MCF 10A (cell line): ENCODE measurements around the gene MYO18B. TPM values are rescaled to one million over a fixed set of nuclear protein-coding genes. Genes with fewer than 3 reads are reported as not detected.

Source experiments
- BruUV-seq: library from RNA; stranded (reverse); fragments of 400-500 nt; replicated peaks from 2 replicates; lab custom pipeline; 2021; lab: Mats Ljungman, UMichigan
- CTCF ChIA-PET: fragments of 300-600 bp; sonication (Branson Sonifier 250); formaldehyde crosslinking; extraction: SDS; loops from one replicate; lab custom pipeline; 2021; ENCODE audit warnings: antibody characterized with exemption, inconsistent platforms; lab: Yijun Ruan, JAX
- POLR2A ChIA-PET: fragments of 300-600, 350-650 bp; sonication (Branson Sonifier 250); formaldehyde crosslinking; extraction: SDS; loops from one replicate; lab custom pipeline; 2020; ENCODE audit warnings: antibody characterized with exemption, inconsistent platforms; lab: Yijun Ruan, JAX
- DNase-seq: peaks from one replicate; pipeline ENCODE4 v3.0.0-alpha.2; 2018; ENCODE audit not compliant: unreplicated experiment
- H3K27ac Mint-ChIP-seq: one replicate; pipeline ENCODE4 v1.8.0; 2022; ENCODE audit warnings: mild to moderate bottlenecking, low read depth, mixed read lengths; ENCODE audit not compliant: unreplicated experiment
- H3K27me3 Mint-ChIP-seq: one replicate; pipeline ENCODE4 v1.8.0; 2022; ENCODE audit warnings: mixed read lengths; ENCODE audit not compliant: insufficient read depth, unreplicated experiment
- H3K36me3 Mint-ChIP-seq: one replicate; pipeline ENCODE4 v1.8.0; 2022; ENCODE audit warnings: mild to moderate bottlenecking, moderate library complexity, mixed read lengths; ENCODE audit not compliant: insufficient read depth, unreplicated experiment
- H3K4me1 Mint-ChIP-seq: one replicate; pipeline ENCODE4 v1.8.0; 2022; ENCODE audit warnings: mixed read lengths; ENCODE audit not compliant: insufficient read depth, unreplicated experiment
- H3K4me3 Mint-ChIP-seq: one replicate; pipeline ENCODE4 v1.8.0; 2022; ENCODE audit warnings: mild to moderate bottlenecking, moderate library complexity, mixed read lengths; ENCODE audit not compliant: unreplicated experiment
- H3K9me3 Mint-ChIP-seq: one replicate; pipeline ENCODE4 v1.8.0; 2022; ENCODE audit warnings: mixed read lengths; ENCODE audit not compliant: unreplicated experiment
- CTCF ChIP-seq: fragments of 200-600 bp; IDR thresholded peaks from one replicate; pipeline ENCODE4 v1.8.0; 2022; ENCODE audit warnings: antibody characterized with exemption, mild to moderate bottlenecking; ENCODE audit not compliant: unreplicated experiment
- intact Hi-C: fragments of 100-400 bp; cut with micrococcal nuclease; formaldehyde crosslinking; loops from 2 replicates; pipeline ENCODE4 v1.14.1; 2022
- total RNA-seq: library from RNA; stranded (reverse); gene quantifications from 2 replicates; pipeline ENCODE4 v1.2.3, GENCODE V29; 2022

The MYO18B gene
- total RNA-seq, 1 experiment from 2014 or later = 0.07 TPM

GRCh38 chr22:25848954-25849353, 107.0 kb downstream of the MYO18B start:
- BruUV-seq = no TSS peak
- DNase-seq = no peak
- H3K9me3 Mint-ChIP-seq = no peaks in the 10 kb centered on the region
- ChIA-PET POLR2A (no interaction called here), CTCF (no interaction called here)
- intact Hi-C loops = no loop called here
- H3K27me3 Mint-ChIP-seq = no peaks in the 10 kb centered on the region
- H3K4me1 Mint-ChIP-seq = no peaks in the 10 kb centered on the region
- H3K4me3 Mint-ChIP-seq = no peak overlapping the region
- no peaks in the 10 kb centered on the region for H3K36me3 Mint-ChIP-seq
- H3K27ac Mint-ChIP-seq = no peak overlapping the region
- no peak for TF ChIP-seq CTCF

GRCh38 chr22:25849522-25849921, 107.5 kb downstream of the MYO18B start:
- intact Hi-C loops = no loop called here

GRCh38 chr22:25852223-25852622, 110.2 kb downstream of the MYO18B start:
- no peak for DNase-seq
- no TSS peak for BruUV-seq
- Mint-ChIP-seq H3K27me3 (peaks cover 13% of the 10 kb centered on the region), H3K4me1 (no peaks in the 10 kb centered on the region), H3K36me3 (no peaks in the 10 kb centered on the region), H3K4me3 (no peak overlapping the region), H3K27ac (no peak overlapping the region), H3K9me3 (no peaks in the 10 kb centered on the region)
- ChIA-PET POLR2A (no interaction called here), CTCF (interaction anchor here (0.9 to 1.2 kb wide), 2 partner anchors 12 to 615 kb away, joined by 3 read pairs; no protein-coding TSS in a partner anchor)
- no peak for TF ChIP-seq CTCF
- intact Hi-C loops = no loop called here

More at GRCh38 chr22:25849522-25849921, 107.5 kb downstream of the MYO18B start:
- no peak for TF ChIP-seq CTCF
- POLR2A ChIA-PET = no interaction called here
- DNase-seq = no peak
- H3K4me3 Mint-ChIP-seq = no peak overlapping the region
- BruUV-seq = no TSS peak
- CTCF ChIA-PET = no interaction called here
- H3K9me3 Mint-ChIP-seq = no peaks in the 10 kb centered on the region
- H3K27me3 Mint-ChIP-seq = no peaks in the 10 kb centered on the region
- no peaks in the 10 kb centered on the region for H3K36me3 Mint-ChIP-seq
- no peak overlapping the region for H3K27ac Mint-ChIP-seq
- no peaks in the 10 kb centered on the region for H3K4me1 Mint-ChIP-seq

GRCh38 chr22:25853078-25853477, 111.1 kb downstream of the MYO18B start:
- BruUV-seq = no TSS peak
- no peaks in the 10 kb centered on the region for H3K36me3 Mint-ChIP-seq
- ChIA-PET POLR2A (no interaction called here), CTCF (no interaction called here)
- H3K9me3 Mint-ChIP-seq = no peaks in the 10 kb centered on the region
- no peak for TF ChIP-seq CTCF
- peaks cover 21% of the 10 kb centered on the region for H3K27me3 Mint-ChIP-seq
- no peak overlapping the region for H3K27ac Mint-ChIP-seq
- intact Hi-C loops = no loop called here
- H3K4me1 Mint-ChIP-seq = no peaks in the 10 kb centered on the region
- no peak overlapping the region for H3K4me3 Mint-ChIP-seq
- DNase-seq = peak; percentile 8
